Measurements from ENCODE around the gene NUP107.
"Not testable (repeated sequence)": the region's sequence is repeated elsewhere in the genome, so short reads cannot be mapped to it uniquely, and the experiment has no call there.

The NUP107 gene

DNA sequence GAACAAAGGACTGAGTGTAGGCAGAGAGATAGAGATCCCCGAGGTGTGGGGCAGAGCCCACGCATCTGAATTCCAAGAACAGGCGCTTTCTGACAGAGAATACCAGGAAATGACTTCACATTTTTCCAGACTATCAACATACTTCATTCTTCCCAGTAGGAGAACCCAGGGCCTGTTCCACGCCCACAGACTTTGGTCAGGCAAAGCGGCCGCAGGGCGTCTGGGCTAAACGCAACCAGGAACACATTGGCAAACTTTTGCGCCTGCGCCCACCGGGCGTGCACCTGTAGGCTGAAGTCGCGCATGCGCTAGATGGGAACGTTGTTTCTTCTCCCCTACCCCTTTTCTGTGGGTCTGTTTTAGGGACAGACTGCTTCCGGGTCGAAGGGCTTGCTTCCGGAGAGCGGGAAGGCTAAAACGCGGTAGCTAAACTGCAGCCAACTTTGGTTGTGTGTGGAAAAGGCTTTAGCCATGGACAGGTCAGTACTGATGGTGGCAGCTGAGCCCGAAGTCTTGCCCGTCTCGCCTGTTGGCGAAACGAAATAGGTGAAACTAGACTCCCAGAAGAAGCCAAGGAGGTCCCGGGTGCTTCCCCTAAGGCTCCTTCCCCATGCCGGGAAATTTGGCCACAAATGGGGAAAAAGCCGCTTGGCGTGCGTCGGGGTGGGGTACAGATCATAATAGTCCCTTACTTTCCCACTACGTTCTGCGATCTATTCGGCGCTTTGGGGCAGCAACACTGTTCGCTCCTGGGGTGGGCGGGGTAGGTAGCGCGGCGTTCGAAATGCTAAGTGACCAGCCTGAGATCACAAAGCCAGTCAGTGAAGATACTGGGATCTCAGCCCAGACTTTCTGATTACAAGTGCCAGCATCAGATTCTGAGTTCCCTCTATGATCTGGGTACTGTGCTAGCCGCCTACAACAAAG, at the start of gene NUP107:
Gene NUP107 (plus strand): TSS at position 384 of the 927 bp plus-strand sequence. CDS start 88 bp downstream, at position 472.
- DNase-seq (ENCODE audit: low read depth): peak; percentile 92

DNA sequence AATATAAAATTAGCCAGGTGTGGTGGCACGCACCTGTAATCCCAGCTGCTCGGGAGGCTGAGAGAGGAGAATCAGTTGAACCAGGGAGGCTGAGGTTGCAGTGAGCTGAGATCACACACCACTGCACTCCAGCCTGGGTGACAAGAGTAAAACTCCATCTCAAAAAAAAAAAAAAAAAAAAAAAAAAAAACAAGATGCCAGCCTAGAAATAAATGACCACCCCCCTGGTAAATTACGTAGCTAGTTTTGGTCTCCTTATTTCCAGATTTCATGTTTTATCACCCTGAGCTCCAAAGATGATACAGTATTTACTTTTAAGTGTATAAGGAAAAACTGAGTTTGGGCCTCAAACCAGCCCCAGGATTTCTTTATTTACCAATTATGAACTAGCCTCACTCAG, 49.3 kb upstream of the NUP107 start:
- not testable (repeated sequence) for DNase-seq (ENCODE audit: low read depth)

DNA sequence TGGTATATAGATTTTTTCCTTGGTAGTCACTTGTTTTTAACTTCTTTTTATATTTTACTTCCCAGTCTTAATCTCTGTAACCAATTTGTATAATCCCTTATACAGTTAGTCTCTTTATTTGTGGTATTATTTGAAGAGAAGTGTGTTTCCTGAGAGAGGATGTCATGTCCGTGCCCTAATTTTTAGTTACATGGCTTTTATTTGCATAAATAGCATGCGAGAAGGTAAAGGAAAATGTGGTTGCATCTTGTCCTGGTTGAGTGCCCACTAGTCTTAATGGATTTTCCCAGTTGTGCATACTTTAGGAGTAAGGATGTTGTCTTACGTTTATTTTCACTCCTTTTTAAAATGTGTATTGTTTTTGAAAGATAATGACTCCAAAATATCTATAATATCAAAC, 48.6 kb upstream of the NUP107 start:
- DNase-seq (ENCODE audit: low read depth): no peak

DNA sequence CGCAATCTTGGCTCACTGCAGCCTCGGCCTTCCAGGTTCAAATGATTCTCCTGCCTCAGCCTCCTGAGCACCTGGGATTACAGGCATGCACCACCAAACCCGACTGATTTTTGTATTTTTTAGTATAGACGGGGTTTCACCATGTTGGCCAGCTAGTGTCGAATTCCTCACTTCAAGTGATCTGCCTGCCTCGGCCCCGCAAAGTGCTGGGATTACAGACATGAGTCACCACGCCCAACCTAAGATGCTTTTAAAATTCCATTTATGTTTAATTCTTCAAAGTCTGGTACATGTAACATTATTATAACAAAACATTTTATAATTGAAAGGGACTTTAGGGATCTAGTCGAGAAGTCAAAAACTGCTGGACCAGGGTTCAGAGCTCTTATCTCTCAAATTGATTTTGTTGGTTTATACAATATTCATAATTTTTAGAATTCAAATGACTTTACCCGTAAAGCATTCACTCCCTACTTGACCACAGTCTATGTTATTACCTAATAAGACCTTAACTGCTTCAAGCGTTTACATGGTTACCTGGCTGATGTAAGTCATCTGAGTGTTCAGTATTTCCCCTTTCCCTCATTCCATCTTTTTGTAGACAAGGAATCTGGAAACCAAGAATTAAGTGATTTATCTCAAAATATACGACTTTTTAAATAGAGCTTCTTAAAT, 47.9 kb upstream of the NUP107 start:
- no peak for DNase-seq (ENCODE audit: low read depth)

DNA sequence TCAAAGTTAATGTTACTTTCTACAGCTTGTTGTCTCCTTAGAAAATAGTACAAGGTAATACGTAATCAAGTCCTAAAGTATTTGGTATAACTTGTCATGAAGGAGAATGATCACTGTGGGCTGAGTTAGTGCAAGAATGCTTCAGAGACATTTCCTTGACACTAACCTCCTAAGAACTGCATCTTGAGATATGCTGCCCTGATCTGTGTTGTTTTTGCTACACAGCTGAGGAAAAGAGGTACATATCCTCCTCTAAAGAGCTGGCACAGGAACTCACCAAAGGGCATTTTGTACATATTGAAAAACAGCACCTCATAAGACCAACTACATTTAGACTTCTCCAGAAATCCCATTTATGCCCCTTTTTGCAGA, 47.4 kb upstream of the NUP107 start:
- DNase-seq (ENCODE audit: low read depth): no peak

DNA sequence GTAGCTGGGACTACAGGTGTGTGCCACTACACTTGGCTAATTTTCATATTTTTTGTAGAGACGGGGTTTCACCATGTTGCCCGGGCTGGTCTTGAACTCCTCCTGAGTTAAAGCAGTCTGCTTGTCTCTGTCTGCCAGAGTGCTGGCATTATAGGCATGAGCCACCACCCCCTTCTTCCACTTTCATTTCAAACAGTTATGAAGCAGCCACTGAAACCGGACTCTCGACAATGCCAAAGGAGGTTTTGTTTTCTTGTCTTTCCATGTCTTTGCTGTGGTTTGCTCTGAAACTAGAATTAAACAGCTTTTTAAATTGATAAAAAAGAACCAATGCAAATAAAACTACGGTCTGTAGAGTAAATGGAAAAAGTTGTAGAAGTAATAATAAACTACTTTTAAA, 45.6 kb upstream of the NUP107 start:
- peak; percentile 23 for DNase-seq (ENCODE audit: low read depth)

DNA sequence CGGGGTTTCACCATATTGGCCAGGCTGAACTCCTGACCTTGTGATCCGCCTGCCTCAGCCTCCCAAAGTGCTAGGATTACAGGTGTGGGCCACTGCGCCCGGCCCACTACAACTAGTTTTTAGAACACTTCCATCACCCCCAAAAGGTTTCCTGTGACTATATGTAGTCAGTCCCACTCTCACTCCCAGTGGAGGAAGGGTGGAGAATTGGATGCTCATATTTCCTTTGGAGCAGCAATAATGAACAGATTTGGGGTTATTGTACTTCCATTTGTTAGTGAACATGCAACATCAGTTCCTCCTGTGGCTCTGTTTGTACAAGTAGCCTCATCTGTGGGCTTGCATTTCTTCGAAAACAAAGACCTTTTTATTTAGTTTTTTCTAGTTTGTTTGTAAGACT, 40.3 kb upstream of the NUP107 start:
- no peak for DNase-seq (ENCODE audit: low read depth)

DNA sequence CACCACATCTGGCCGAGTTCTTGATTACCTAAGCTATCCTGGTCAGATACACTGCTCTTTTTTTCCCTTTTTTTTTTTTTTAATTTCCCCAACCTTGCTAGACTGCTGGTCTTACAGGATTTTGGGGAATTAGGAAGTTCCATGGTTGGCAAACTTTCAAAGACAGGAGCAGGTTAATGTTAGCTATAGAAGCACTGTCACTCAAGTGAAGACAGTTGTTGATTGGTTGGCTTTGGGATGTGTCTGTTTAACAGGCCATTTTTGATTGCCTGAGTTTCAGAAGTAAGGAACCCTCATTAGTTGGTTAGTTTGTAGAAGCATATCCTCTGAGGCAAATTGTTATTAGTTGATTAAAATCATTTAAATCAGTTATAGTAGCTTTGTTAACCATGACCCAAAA, 39.3 kb upstream of the NUP107 start:
- no peak for DNase-seq (ENCODE audit: low read depth)

DNA sequence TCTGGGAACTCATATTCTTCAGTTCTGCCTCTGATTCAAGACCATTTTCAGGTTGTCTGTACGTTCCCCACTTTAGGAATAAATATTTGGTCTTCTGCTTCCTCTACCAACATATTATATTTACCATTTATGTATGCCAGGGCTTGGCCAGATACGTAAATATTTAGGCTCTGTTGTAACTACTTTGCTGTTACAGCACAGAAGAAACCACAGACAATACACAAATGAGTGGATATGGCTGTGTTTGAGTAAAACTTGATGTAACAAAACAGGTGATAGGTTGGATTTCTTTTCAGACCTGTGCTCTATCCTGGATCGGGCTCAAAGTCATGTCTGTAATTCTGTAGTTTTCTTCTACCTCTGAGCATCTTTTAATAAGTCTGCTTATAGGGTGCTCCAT, 38.6 kb upstream of the NUP107 start:
- no peak for DNase-seq (ENCODE audit: low read depth)

DNA sequence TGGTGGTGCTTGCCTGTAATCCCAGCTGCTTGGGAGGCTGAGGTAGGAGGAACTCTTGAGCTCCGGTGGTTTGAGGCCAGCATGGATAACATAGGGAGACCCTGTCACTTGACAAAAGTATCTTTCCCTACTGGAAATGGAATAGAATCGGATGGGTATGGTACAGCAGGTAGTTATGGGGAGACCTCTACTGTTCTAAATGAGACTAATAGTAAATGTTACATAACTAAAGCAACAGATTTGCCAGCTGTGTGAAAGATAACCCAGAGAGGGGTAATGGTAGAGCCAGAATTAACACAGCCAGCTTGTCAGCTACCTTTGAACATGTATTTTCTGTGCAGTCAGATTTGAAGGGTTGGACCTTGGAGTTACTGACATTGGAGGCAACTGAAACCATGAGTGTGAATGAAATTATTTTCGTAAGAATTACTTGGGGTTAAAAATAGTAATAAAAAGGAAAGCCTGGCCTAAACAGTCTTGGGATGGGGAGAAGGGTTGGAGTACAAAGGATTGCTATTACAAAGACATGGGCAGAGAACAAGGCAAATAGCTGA, 21.7 kb upstream of the NUP107 start:
- no peak for DNase-seq (ENCODE audit: low read depth)

DNA sequence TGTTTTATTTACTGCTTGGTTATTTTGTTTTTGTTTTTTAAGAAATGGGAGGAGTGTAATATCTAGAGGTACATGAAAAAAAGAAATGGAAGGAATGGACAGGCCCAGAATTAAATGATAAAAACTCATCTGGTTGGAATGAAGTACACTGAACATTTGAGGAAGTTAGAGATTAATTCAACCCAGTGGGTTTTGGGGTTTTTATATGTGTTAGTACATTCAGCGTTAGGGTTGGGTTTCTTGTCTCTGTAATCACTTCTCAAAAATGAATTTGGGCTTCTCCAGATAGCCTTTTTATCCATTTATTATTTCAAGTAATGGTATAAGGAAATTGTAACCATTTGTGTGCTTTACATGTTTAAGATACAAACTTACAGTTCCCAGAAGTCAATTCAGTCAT, 19.5 kb upstream of the NUP107 start:
- no peak for DNase-seq (ENCODE audit: low read depth)

DNA sequence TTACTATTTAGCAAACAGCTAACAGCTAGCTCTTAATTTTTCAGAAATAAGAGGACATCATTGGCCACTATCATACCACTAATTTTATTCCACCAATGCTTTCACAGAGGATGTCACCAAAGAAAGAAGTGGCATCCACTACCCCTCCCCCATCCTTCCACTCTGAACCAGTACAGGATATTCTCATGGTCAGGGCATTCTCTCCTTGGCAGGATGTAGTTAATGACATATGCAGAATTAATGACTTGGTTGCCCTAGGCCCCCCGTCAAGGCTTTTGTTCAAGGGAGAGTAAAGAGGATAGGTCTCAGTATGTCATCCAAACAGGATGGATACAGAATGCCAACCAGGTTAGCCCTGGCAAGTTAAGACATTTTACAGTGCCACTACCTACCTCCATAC, 18.9 kb upstream of the NUP107 start:
- DNase-seq (ENCODE audit: low read depth): no peak

DNA sequence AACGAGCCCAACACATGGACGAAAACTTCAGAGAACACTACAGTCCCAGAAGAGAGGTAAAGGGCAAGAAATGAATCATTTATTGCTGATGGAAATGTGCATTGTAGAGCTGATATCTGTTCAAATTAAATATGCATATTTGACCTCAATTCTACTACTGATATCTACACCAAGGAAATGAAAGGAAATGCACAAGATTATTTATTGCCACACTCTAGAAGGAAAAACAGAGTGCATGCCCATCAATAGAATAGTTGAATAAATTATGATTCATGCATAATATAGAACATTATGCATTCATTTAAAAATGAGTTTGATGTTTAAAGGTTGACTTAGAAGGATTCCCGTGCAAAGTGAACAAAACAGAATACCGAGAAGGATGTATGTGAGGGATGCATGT, 15.6 kb upstream of the NUP107 start:
- DNase-seq (ENCODE audit: low read depth): no peak

DNA sequence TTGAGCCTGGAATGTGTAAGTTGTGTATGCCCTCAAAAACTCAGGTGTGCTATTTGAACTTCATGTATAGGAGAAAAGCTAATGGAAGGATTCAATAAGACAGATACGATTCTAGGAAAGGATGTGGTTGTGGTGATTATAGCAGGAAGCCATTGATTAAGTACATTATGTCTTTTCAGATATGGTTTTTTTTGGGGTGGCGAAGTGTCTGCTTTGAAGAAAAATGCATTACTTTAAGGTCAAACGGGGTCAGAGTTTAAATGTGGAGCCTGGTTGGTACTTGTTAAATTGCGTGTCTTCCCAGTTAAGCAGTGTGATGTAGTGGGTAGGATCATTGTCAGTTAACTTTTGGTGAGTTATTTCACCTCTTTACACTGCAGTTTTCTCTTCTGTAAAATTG, 13.0 kb upstream of the NUP107 start:
- no peak for DNase-seq (ENCODE audit: low read depth)

DNA sequence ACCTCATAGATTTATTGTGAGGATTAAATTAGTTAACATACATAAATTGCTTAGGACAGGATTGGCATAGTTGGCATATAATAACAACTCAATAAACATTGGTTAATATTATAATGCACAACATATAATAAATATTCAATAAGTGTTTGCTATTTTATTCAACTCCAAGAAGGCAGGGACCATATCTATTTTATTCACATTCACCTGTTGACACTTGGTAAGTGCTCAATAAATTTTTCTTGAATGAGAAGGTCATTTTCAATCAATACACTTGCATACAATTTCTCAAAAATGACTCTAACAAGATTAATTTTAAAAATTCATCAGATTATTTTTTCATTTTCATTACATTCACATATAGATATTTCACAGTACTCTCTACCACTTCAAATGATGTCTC, 12.4 kb upstream of the NUP107 start:
- DNase-seq (ENCODE audit: low read depth): no peak

DNA sequence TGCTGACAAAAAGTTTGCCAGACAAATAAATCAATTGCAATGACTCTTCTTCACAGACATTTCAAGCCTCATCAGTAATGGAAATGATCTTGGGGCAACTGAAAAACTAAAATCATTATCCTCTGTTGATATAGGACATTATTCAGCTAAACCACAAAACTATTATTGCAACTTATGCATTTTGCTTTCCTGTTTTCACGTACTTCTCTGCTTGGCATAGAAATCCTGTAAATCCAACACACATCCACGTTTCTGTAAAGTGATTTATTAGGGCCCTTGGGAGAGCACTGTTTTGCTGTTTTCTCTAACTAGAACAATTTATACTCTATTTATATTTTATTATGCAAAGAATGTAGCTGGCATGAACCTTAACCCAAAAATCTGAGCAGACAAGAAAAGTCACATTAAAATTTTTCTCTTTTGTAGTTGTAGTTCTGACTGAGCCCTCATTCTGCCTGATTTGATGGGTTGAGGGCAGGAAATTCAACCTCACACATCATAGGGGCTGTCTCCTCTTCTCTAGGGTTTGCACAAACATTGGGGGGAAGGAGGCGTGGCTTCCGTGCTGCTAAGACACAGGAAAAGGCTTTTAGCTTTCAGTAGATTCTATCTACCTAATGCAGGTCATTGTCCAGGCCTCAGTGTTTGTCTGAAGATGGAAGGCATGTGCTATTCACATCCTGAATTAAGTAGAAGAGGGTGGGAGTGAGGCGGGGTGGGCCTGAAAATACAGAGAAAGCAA, 11.5 kb upstream of the NUP107 start:
- DNase-seq (ENCODE audit: low read depth): peak; percentile 33

DNA sequence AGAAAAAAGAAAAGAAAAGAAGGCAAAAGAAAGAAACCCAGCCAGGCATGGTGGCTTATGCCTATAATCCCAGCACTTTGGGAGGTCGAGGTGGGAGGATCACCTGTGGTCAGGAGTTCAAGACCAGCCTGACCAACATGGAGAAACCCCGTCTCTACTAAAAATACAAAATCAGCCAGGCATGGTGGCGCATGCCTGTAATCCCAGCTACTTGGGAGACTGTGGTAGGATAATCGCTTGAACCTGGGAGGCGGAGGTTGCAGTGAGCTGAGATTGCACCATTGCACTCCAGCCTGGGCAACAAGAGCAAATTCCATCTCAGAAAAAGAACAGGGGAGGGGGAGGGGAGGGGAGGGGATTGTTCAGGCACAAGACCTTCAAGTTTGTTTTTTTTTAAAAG, 9.9 kb upstream of the NUP107 start:
- not testable (repeated sequence) for DNase-seq (ENCODE audit: low read depth)

DNA sequence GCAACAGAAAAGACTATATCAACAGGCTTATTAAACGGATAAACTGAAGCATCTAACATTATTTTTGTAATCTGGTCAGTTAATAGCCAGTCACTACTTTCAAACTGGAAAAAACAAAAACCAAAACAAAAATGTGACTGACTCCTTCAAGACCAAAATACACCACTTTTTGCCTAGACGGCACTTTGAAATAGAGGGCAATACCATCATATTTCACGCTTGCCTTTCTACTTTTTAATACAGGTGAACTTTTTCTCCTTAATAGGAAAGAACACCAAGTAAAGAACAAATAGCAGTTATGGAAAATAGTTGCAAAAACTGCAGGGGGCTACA, 550 bp upstream of the NUP107 start:
- no peak for DNase-seq (ENCODE audit: low read depth)

DNA sequence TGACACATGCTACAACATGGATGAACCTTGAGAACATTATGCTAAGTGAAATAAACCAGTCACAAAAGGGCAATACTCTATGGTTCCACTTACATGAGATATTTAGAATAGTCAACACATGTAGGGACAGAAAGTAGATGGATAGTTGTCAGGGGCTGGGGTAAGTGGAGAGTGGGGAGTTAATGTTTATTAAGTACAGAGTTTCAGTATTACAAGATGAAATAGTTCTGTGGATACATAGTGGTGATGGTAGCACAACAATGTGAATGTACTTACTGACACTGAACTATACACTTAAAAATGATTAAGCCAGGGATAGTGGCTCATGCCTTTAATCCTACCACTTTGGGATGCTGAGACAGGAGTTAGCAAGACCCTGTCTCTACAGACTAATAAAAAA, 8.7 kb downstream of the NUP107 start:
- no peak for DNase-seq (ENCODE audit: low read depth)

DNA sequence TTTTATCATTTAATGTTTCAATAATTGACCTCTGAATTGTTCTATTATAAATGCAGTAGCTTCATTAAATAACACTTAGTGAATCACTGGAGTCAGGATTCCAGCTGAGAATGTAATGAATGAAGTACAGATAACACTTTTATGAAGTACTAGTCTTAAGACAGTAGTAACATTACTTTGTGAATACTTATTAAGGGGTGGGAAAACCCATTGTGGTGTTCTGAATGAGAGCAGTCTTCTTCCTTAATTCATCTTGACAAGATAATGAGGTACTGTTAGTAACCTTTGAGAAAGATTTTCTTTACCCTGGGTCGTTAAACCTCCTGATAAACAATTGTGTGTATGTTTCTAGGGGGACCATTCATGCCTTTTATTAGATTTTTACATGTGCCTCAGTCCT, 12.7 kb downstream of the NUP107 start:
- no peak for DNase-seq (ENCODE audit: low read depth)

DNA sequence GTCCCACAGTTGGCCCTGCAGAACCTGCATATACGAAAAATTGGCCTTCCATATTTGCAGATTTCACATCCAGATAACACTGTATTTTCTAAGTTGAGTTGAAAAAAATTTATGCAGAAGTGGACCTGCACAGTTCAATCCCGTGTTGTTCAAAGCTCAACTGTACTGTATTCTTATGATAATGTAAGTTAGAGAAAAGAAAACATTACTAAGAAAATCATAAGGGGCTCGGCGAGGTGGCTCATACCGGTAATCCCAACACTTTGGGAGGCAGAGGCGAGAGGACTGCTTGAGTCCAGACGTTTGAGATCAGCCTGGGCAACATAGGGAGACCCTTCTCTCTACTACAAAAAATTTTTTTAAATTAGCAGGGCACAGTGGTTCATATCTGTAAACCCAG, 41.0 kb downstream of the NUP107 start:
- DNase-seq (ENCODE audit: low read depth): no peak

DNA sequence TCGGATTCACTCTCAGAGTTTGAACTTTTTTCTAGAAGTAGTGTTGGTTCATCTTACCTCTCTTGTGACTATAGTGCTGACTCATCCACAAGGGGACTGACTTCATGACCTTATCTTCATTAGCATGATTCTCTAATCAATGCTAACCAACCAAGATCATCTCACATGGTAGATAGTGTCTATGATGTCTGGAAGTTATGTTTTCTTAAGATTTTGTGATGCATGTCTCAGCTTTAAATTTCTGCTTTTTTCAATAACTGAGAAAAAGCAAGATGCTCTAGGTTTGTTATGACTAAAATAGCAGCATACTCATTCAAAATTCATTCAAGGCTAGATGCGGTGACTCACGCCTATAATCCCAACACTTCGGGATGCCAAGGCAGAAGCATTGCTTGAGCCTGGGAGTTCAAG, 46.9 kb downstream of the NUP107 start:
- DNase-seq (ENCODE audit: low read depth): no peak

DNA sequence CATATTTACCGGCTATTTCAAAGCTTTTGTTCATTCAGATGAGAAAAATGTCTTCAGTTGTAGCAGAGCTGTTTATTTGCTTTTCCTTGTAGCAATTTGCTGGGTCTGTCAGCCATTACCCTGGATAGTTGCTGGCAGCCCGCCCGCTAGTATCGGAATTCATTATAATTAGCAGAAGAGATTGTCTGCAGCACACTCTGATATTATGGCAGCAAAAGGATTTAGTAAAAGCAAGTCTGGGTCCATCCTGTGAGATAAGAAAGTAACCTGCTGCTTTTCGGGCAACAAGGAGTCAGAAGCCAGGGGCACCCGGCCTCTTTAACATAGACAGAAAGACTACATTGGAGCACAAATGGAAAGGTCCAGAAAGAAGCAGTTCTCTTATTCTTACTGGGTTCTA, 53.1 kb downstream of the NUP107 start:
- no peak for DNase-seq (ENCODE audit: low read depth)

Measured in activated T-cell treated with anti-CD3 and anti-CD28 coated beads for 48 hours (primary cell).